HG03139 (cell line): ENCODE data around the gene REX1BD.
"Not testable (repeated sequence)": the region's sequence is repeated elsewhere in the genome, so short reads cannot be mapped to it uniquely, and the experiment has no call there.

Source experiments
- ATAC-seq: cut with Tn5 transposase; IDR thresholded peaks from one replicate; pipeline ENCODE4 v1.9.1; 2021; ENCODE audit not compliant: unreplicated experiment

The REX1BD gene

DNA sequence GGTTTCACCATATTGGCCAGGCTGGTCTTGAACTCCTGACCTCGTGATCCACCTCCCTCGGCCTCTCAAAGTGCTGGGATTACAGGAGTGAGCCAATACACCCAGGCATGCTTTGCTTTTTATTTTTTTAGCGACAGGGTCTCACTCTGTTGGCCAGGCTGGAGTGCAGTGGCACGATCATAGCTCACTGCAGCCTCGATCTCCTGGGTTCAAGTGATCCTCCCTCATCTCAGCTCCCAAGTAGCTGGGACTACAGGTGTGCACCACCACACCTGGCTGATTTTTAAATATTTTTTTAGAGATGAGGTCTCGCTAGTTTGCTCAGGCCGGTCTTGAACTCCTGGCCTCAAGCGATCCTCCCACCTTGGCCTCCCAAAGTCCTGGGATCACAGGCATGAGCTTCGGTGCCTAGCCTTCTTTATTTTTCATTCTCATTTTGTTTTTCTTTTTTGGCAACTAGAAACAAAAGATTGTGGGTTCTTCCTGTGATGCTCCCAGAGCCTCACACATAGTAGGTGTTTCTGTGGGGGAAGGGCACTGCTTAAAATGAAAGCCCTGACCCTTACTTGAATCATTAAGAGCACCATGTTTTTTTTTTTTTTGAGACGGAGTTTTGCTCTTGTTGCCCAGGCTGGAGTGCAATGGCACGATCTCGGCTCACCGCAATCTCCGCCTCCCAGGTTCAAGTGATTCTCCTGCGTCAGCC, 12.2 kb downstream of the REX1BD start:
- not testable (repeated sequence) for ATAC-seq

DNA sequence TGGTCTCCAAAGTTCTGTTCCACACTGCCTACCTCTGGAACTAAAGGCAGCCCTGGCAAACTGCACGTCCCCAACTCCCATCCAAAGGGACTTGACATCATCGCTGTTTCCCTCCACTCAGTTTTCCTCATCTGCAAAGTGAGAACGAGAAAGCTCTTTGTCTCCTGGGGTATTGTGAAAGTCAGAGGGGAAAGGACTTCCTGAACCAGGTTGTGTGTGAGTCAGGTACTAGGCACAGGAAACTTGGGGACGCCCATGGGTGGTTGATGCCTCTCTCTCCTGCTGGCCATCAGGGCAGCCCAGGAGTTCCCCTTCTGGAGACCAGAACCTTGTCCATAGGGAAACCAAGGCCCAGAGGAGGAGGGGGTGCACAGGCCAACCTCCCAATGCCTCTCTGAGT, 13.3 kb downstream of the REX1BD start:
- no peak for ATAC-seq

DNA sequence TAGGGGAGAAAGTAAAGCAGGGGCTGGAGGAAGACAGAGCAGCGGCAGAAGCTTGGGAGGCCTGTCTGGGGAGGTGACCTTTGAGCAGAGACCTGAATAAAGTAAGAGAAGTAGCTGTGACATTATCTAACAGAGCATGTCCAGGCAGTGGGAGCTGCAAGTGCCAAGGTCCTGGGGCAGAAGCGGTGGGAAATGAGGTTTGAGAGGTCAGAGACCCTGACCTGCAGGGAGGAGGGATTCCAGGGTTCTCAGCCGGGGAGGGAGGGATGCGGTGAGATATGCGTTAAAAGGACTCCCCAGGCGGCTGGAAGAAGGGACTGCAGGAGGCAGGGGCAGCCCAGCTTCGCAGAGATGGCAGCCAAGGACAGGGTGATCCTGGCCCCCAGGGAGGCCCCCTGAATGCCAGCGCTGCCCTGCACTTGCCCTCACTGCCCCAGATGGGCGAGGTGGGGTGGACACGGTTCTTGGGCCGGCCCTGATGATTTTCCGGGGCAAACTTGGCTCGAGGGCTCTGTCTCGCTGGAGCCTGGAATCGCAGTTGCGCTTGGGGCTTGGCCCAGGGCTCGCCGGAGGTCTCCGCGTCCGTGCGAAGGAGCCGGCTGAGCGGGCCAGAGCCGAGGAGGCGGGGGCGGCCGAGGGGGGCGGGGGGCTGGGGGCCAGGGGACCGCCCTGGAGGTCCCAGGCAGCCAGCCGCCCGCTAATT, 14.8 kb downstream of the REX1BD start:
- ATAC-seq = no peak

DNA sequence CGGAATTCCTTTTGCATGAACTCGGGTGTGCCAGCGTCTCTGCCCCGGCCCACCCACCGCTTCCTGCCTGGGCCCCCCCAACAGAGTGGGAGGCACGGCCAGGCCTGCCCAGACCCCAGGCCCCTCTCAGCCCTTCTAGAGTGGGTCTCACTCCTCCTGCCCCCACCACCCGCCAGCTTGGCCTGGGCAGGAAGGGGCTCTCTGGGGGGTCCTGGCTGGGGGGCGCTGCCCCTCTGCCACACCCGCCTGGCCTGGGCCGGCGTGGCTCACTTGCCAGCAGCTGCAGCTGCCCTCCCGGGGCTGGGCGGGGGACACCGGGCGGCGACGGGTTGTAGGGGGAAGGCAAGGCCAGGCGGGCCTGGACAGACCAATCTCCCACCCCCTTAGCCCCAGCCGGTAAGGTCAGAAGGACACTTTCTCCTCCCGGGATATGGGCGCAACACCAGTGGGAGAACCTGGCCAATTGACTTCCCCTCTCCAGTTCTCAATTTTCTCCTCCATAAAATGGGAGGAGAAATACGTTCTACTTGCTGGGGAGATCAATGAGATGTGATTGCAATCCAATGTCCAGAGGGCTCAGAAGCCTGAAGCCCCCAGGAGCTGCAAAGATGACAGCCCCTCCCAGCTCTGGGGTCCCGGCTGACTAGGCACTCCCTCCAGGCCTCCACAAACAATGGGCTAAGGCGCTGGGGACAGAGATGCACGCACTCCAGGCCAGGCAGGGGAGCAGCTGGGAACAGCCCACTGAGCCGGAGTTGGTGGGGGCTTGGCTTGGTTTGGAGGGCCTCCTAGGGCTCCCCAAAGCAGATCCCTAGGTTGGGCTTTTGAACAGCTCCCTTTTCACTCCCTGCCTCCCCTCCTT, 15.6 kb downstream of the REX1BD start:
- ATAC-seq = no peak

DNA sequence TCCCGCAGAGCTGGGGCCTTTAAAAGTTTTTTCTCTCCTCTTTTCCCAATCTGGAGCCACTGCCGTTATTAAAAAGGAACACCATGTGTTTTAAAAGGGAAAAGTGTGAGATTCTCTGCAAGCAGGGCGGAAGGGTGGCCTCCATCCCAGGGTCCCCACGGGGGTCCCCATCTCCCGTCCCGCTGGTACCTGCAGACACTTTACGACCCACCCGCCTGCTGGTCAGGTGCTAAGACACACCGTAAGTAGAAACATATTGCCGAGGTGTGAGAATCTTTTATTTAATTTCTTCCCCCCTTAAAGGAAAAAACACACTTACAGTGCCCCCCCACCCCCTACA, 16.2 kb downstream of the REX1BD start:
- no peak for ATAC-seq

DNA sequence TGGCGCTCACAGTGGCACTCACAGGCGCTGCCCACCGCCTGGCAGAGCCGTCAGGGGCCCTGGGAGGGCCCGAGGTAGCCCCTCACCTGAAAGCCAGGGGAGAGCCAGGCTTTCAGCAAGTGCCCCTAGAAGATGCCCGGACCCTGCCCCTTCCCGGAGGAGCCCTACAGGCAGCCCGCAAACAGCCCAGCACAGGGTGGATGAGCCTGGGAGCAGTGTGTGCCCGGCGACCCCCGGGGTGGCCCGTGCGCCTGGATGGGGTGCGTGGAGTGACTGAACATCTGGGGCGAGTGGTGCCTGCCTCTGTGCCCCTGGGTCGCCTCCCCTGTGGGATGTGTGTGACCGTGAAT, 16.6 kb downstream of the REX1BD start:
- ATAC-seq = no peak

DNA sequence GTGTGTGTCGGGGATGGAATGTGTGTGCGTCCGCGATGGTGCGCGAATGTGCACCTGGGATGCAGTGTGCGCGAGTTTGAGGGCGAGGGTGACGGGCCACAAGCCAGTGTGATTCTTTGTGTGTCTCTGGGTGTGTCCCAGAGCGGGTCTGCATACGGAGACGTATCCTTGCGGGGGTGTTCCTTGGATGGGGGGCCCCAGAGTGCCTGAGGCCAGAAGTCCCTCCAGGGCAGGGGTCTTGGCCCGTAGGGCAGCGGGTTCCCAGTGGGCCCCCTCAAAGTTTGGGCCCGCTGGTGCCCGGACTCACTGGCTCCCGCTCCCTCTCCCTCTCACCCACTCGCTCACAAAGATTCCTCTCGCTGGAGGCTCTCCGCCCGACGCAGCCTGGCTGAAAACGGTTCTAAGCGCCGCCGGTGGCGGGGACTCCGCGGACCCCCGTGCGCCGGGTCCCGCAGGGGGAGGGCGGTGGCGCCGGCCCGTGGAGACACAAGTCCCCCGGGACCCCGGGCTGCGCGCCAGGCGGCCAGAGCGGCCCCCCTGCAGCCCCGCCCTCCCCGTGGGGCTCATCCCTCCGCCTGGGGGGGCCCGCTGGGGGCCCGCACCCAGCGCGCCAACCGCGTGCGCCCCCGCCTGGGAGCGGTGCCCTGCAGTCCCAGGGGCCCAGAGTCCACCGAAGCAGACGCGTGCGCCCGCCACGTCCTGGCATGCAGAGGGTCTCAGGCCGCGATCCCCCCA, 17.1 kb downstream of the REX1BD start:
- ATAC-seq = no peak

DNA sequence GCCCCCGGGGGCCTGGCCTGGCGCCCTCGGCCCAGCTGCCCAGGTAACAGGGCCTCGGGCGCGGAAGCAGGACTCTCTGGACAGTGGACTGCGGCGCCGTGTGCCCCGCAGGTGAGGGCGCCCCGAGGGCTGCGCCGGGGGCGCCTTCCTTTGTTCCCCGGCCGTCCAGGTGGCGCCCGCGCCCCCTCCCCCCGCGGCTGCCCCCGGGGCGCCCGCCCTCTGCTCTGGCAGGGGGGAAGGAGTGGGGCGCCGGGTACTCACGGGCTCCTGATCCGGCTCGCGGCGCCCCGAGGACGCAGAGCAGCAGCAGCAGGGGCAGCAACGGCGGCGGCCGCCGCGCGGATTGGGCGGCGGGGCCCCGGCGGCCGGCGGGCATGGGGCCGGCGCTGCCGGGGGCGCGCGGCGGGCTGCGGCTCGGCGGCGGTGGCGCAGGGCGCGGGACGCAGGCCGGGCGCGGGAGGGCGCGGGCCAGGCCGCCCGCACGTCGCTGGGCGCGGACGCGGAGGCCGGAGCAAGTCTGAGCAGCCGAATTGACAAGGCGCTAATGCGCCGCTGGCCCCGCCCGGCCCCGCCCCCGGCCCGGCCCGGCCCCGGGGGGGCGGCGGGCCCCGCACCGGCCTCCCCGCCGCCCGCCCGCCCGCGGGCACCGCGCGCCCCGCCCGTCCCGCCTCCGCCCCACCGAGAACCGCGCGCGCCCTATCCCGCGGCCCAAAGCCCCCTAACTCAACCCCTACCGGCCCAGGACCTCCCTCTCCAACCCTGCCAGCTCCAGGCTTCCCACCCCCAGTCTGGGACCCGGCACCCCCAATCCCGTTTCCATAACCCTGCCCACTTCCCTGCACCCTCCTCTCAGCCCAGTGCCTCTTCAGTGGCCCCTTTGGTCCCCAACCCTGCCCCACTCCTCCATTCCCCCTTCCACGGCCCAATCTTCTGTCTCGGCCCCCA, 18.0 kb downstream of the REX1BD start, which contains the start of gene CRLF1:
TSS of gene CRLF1 (minus strand) at position 519 of the 945 bp plus-strand sequence. CDS start at position 376, 143 bp downstream.
- ATAC-seq = no peak

DNA sequence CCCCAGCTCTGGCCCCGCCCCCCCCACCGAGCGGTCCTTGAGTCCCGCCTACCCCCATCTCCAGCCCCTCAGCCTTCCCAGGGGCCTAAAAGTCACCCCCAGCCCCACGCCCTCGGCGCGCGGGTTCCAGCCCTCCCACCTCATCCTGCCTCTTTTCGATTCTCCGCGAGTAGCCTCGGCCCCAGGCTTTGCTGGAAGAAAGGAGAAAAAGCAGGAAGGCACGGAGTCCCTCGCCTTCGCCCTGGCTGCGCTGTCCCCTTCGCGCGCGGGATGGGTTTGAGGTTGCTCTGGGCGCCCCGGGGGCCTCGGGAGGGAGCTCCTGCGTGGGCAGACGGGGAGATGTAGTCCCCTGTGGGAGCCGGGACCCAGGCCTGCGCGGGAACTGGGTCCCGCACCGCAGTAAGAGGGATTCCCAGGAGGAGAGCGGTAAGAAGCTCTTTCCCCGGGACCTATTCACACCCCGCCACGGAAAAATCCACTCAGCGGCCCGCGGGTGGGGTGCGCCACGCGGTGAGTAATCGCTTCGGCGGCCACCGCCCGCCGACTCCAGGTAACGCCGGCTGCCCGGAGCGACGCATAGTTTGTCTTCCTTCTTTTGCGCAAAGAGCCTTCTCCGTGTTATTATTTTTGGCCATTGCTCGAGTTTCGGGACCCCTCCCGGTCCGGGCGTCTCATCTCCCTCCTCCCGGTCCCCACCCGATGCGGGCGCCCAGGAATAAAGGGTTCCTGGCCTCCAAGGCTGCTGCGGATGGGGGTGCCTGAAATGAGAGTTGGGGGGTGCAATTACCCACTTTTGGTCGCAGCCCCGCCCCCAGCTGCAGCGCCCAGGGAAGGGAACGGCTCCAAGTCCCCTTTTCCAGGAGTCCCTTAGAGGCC, 18.9 kb downstream of the REX1BD start:
- ATAC-seq = no peak

DNA sequence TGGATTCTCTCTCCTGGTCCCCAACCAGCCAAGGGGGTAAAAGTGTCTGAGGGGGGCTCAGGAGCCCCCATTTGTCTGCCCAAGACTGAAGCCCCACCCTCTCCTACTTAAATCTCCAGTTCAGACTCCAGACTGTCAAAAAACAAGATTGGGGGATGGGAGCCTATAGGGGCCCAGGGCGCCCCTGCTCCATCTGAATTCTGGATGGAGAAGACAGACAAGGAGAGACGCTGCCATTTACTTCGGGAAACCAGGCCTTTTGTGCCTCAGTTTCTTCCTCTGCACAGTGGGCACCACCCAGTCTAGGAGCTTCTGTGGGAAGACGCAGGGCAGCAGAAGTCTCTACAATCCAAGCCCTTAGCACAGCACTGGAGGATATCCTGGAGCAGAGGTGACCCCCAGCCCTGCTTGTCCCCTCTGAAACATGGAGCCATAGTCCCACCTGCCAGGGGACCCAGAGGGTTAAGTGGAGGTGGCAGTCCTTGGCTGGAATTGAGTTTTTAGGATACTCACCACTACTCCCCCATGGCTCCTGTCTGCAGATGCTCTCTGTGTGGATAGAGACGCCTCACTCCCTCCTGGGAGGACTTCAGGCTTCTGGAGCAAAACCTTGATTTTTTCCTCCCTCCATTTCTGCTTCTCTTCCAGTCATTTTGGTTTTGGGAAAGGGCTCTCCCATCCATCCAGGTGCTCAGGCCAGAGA, 19.7 kb downstream of the REX1BD start:
- no peak for ATAC-seq

DNA sequence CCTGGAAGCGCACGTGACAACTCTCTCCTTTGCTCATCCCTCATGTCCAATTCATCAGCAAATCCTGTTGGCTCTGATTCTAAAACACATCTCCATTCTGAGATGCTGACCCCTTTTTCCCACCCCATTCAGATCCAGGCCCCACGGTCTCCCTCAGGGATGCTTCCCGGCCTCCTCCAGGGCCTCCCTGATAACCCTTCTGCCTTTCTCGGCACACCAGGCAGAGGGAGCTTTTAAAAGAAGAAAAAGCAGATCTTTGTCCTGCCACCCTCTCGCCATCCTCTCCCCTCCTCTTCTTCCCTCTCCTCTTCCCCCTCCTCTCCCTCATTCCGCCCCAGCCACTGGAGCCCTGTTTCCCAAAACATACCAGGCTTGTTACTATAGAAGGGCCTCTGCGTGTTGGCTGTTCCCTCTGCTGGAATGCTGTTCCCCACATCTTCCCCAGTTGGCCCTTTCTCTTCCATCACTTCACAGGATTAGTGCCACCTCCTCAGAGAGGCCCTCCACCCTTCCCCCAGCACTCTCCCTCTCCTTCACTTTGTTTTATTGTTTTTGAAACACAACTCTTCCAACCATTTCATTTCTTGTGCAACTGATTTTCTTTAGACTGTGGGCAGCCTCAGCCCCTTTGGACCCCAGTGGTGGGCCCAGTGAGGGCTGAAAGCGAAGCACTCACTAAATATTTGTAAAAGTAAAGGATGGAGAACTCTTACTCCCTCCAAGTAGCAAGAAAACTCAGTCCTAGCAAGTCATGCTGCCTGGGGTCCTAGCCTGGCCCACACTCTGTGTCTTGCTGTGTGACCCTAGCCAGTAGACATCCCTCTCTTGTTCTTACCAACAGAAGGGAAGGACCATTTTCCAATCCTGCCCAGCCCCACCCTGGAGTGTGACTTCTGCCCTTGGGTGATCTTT, 20.5 kb downstream of the REX1BD start:
- ATAC-seq = no peak

DNA sequence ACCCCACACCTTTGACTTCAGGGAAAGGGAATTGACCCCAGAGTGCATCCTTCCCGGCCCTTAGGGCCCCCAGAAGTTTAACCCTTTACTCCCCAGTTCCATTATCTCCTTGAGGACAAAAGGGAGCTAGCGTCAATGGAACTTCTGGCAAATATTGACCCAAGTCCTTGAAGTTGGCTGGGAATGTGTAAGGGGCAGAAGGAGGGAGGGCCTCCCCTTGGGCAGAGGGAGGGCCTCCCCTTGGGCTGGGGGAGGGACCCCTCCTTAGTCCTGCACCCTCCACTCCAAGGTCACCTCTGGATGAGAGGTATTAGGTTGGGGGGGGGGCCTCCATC, 21.1 kb downstream of the REX1BD start:
- ATAC-seq = no peak

DNA sequence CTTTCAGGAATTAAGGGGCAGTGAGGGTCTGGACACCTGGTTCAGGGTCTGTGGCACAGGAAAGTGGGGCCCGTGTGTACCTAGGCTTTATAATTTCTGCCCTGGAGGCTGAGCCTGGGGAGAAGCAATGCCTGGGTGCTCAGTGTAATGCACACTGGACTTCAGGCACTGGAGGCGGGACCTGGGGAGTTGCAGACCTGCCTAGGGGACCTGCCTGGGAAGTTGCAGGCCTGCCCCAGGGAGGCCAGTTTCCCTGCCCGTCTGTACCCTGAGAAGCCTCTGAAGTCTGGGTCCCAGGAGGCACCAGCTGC, 21.6 kb downstream of the REX1BD start:
- no peak for ATAC-seq

DNA sequence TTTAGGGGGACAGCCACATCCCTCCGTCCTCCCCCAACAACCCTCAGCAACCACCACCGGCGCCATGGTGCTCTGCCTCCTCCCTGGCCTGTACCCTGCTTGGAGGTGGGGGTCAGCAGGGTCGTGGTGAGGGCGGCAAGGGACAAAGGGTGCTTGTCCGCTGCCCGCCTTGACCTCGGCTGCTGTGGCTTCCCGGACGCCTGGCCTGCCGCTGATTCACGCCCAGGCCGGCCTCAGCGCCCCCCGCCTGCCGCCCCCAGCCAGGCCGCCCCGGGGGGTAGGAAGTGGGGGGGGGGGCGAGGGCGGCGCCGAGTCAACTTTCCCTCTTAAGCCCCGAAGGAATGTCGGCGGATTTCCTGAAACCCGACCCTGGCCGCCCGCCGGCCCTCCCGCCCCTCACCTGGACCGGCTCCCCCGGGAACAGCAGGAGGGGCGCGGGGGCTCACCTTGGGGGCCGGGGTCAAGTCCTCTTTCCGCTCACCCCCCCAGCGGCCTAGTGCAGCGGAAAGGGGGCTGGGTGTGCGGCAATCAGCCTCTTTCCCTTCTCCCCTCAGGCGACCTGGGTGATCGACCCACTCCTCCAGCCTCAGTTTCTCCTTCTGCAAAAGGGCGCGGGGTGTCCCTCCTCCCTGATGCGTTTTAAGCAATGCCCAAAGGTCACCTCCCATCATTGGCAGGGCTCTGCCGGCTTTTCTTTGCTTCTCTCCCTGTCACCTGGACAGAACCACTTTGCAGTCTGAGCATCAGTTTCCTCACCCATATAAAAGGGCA, 22.1 kb downstream of the REX1BD start:
- ATAC-seq = no peak

DNA sequence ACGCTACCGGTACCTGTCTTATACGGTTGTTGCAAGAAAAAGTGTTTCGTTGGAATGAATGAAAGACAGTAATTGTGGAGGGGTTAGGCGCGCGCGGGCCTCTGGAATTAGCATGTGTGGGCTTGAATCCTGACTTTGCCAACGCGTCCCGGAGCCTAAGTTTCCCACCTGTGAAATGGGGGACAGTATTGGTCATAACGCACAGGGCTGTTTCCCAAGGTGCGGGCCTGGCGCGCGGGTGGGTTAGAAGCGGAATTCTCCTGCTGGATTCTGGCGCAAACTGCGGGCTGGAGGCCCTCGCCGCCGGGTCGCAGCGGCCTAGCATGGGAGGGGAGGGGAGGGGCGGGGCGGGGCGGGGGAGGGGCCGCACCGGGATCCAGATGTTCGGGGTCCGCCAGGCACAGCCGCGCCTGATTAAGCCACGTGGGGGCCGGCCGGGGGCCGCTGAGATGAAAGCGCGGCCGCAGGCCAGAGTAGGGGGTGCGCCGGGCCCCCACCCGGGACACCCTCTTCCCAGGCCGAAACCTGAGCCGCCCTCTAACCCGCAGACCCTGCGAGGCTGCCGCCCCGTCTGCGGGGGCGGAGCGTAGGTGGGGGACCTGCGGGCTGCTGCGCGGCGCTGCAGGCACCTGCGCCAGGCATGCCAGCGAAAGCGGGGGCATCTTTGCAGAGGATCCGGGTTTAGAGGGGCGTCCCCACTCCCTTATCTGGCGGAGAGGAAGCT, 22.9 kb downstream of the REX1BD start:
- no peak for ATAC-seq

DNA sequence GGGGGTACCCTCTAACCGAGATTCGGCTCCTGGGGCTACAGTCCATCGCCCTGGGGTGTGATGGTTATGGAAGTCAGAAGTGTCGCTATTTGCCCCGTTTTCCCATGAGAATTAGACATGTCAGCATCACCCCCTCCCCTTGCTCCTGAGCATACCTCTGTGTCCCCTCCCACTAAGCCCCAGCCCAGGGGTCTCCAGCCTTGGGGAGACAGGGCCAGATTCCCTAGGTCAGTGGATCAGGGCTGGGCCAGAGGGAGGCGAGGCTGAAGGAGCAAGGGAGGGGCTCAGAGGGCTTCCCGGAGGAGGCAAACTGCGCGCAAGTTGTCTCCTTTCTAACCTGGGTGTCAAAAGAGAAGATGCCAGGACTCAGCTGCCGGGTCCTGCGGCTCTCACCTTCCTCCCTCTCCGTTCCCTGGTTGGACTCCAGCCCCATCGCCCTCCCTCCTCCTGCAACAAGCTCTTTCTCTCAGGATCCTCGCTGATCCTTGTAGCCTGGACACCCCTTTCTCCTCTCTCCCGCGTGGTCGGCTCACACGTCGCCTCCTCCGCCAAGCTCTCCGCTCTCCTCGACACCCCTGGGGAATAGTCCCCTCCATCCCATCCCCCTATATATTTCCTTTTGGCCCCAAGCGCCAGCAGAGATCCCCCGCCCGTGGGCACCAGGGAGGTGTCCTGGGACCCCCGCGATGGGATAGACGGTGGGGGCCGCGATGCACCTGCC, 23.6 kb downstream of the REX1BD start:
- ATAC-seq = no peak
